HepG2 (cell line): ENCODE measurements around the gene TMEM198. TPM values are rescaled to one million over a fixed set of nuclear protein-coding genes. Genes with fewer than 3 reads are reported as not detected.
A peak's percentile ranks its signal among the peaks of the same experiment; 100 is the strongest.

Experiments
- FOXA1 ChIP-seq, 2 experiments: fragments of 450-650 bp in 1 of 2; sonication (generic) in 1 of 2; formaldehyde crosslinking in 1 of 2; IDR thresholded peaks; 2 replicates each; pipeline versions ENCODE4 v1.4.0 to v1.6.1; 2016 to 2020; ENCODE audit warnings: missing genetic modification reagents in 1 of 2
- GZF1 ChIP-seq: sonication (generic); formaldehyde crosslinking; IDR thresholded peaks from 2 replicates; pipeline ENCODE4 v1.5.1; 2020; ENCODE audit warnings: mild to moderate bottlenecking, missing genetic modification reagents
- HIVEP1 ChIP-seq: sonication (generic); formaldehyde crosslinking; IDR thresholded peaks from 2 replicates; pipeline ENCODE4 v1.4.0; 2020; ENCODE audit warnings: mild to moderate bottlenecking, missing genetic modification reagents
- IRX3 ChIP-seq: sonication (generic); formaldehyde crosslinking; IDR thresholded peaks from 2 replicates; pipeline ENCODE4 v1.8.1; 2023; ENCODE audit warnings: mild to moderate bottlenecking, low read depth, missing genetic modification reagents, borderline replicate concordance
- MAF1 ChIP-seq: sonication (generic); formaldehyde crosslinking; IDR thresholded peaks from 2 replicates; pipeline ENCODE4 v1.5.0; 2020; ENCODE audit warnings: missing genetic modification reagents, borderline replicate concordance
- NFE2 ChIP-seq: sonication (generic); formaldehyde crosslinking; IDR thresholded peaks from 2 replicates; pipeline ENCODE4 v1.4.0; 2020; ENCODE audit warnings: missing genetic modification reagents
- NFIB ChIP-seq: sonication (generic); formaldehyde crosslinking; IDR thresholded peaks from 2 replicates; pipeline ENCODE4 v1.9.0; 2021; ENCODE audit warnings: missing genetic modification reagents, mild to moderate bottlenecking, borderline replicate concordance
- RXRB ChIP-seq: IDR thresholded peaks from 2 replicates; pipeline ENCODE4 v1.6.1; 2016; ENCODE audit warnings: borderline replicate concordance, missing genetic modification reagents, missing compliant biosample characterization
- SKIL ChIP-seq: sonication (generic); formaldehyde crosslinking; IDR thresholded peaks from 2 replicates; pipeline ENCODE4 v1.8.0; 2022; ENCODE audit warnings: missing genetic modification reagents, mild to moderate bottlenecking, moderate library complexity, borderline replicate concordance
- TARDBP ChIP-seq: sonication (generic); formaldehyde crosslinking; IDR thresholded peaks from 2 replicates; pipeline ENCODE4 v1.8.0; 2022; ENCODE audit warnings: mild to moderate bottlenecking, missing genetic modification reagents
- ZFX ChIP-seq: sonication (generic); formaldehyde crosslinking; IDR thresholded peaks from 2 replicates; pipeline ENCODE4 v1.4.0; 2020; ENCODE audit warnings: mild to moderate bottlenecking, low read depth, missing genetic modification reagents, moderate library complexity
- ZNF205 ChIP-seq: IDR thresholded peaks from 2 replicates; pipeline ENCODE4 v1.6.1; 2018; ENCODE audit warnings: missing biosample characterization, missing genetic modification reagents
- ZNF280D ChIP-seq: sonication (generic); formaldehyde crosslinking; IDR thresholded peaks from 2 replicates; pipeline ENCODE4 v1.5.1; 2020; ENCODE audit warnings: mild to moderate bottlenecking, missing genetic modification reagents
- ZNF343 ChIP-seq: sonication (generic); formaldehyde crosslinking; IDR thresholded peaks from 2 replicates; pipeline ENCODE4 v1.4.0; 2020; ENCODE audit warnings: mild to moderate bottlenecking, missing genetic modification reagents
- ZNF446 ChIP-seq: sonication (generic); formaldehyde crosslinking; IDR thresholded peaks from 2 replicates; pipeline ENCODE4 v1.5.0; 2020; ENCODE audit warnings: mild to moderate bottlenecking, missing genetic modification reagents
- ZNF713 ChIP-seq: sonication (generic); formaldehyde crosslinking; IDR thresholded peaks from 2 replicates; pipeline ENCODE4 v1.4.0; 2020; ENCODE audit warnings: mild to moderate bottlenecking, missing genetic modification reagents
- ZNF768 ChIP-seq: sonication (generic); formaldehyde crosslinking; IDR thresholded peaks from 2 replicates; pipeline ENCODE4 v1.4.0; 2020; ENCODE audit warnings: missing genetic modification reagents
- polyA plus RNA-seq, 8 experiments: library from polyadenylated mRNA; depleted of rRNA in 3 of 8; stranded (reverse) in 7 of 8; unstranded in 1 of 8; fragments of >200 nt; fragmentation: Illumina TruSeq in 4 of 8; extraction: Trizol in 4 of 8; gene quantifications; 2 replicates each; pipeline versions ENCODE4 v1.2.1 to v1.2.3, GENCODE V29; 2011 to 2016; ENCODE audit warnings: low read depth in 4 of 8, missing spikeins in 1 of 8, mixed read lengths in 1 of 8; ENCODE audit not compliant: insufficient read depth in 1 of 8
- total RNA-seq, 5 experiments: library from RNA; depleted of rRNA; stranded (reverse); fragments of >200 nt; fragmentation: Illumina TruSeq; extraction: Trizol; gene quantifications; 2 replicates each; pipeline ENCODE4 v1.2.3, GENCODE V29; 2016; ENCODE audit warnings: low read depth in 1 of 5
- TF ChIP-seq, protein P1 (sequence below): sonication (generic); formaldehyde crosslinking; IDR thresholded peaks from 2 replicates; pipeline ENCODE4 v1.4.0; 2020; ENCODE audit warnings: mild to moderate bottlenecking, low read depth, missing genetic modification reagents
- TF ChIP-seq, protein P2 (sequence below): sonication (generic); formaldehyde crosslinking; IDR thresholded peaks from 2 replicates; pipeline ENCODE4 v1.5.0; 2020; ENCODE audit warnings: missing genetic modification reagents

Gene TMEM198
- total and polyA plus RNA-seq, 2 of the 13 experiments (the other 11 are each of a cell fraction or from before 2014, with no cell fraction given) = 17.3 to 23.5 TPM

- TF ChIP-seq, protein P1, sequence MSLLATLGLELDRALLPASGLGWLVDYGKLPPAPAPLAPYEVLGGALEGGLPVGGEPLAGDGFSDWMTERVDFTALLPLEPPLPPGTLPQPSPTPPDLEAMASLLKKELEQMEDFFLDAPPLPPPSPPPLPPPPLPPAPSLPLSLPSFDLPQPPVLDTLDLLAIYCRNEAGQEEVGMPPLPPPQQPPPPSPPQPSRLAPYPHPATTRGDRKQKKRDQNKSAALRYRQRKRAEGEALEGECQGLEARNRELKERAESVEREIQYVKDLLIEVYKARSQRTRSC (CRISPR knock-in tag) = no peak
- TF ChIP-seq IRX3 = no peak; the same call in 1 of the 2 replicates
- TF ChIP-seq ZNF768 = peak; percentile 82; the same call in 1 of the 2 replicates
- 0 out of 2 replicates have a peak, but pooled peaks have one; percentile 12 for TF ChIP-seq RXRB (CRISPR knock-in tag)
- TF ChIP-seq ZNF280D (CRISPR knock-in tag) = peak; percentile 18; the same call in 1 of the 2 replicates
- TF ChIP-seq NFE2 (CRISPR knock-in tag) = no peak
- no peak for TF ChIP-seq FOXA1 (IDR thresholded peaks at IDR 0.05)
- 0 out of 2 replicates have a peak, but pooled peaks have one; percentile 2 for TF ChIP-seq FOXA1 (CRISPR knock-in tag; IDR thresholded peaks at IDR 0.05)
- peak; percentile 97 for TF ChIP-seq ZNF713 (CRISPR knock-in tag)
- 0 out of 2 replicates have a peak, but pooled peaks have one; percentile 1 for TF ChIP-seq GZF1 (CRISPR knock-in tag)
- peak; percentile 55 for TF ChIP-seq ZFX
- peak; percentile 70; the same call in 1 of the 2 replicates for TF ChIP-seq ZNF343
- TF ChIP-seq NFIB (CRISPR knock-in tag) = no peak
- TF ChIP-seq SKIL (CRISPR knock-in tag) = peak; percentile 16; the same call in 1 of the 2 replicates
- peak; percentile 29 for TF ChIP-seq HIVEP1 (CRISPR knock-in tag)
- TF ChIP-seq, protein P2, sequence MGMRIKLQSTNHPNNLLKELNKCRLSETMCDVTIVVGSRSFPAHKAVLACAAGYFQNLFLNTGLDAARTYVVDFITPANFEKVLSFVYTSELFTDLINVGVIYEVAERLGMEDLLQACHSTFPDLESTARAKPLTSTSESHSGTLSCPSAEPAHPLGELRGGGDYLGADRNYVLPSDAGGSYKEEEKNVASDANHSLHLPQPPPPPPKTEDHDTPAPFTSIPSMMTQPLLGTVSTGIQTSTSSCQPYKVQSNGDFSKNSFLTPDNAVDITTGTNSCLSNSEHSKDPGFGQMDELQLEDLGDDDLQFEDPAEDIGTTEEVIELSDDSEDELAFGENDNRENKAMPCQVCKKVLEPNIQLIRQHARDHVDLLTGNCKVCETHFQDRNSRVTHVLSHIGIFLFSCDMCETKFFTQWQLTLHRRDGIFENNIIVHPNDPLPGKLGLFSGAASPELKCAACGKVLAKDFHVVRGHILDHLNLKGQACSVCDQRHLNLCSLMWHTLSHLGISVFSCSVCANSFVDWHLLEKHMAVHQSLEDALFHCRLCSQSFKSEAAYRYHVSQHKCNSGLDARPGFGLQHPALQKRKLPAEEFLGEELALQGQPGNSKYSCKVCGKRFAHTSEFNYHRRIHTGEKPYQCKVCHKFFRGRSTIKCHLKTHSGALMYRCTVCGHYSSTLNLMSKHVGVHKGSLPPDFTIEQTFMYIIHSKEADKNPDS (CRISPR knock-in tag) = peak; percentile 86; the same call in 1 of the 2 replicates
- TF ChIP-seq ZNF205 (CRISPR knock-in tag) = peak; percentile 51; the same call in 1 of the 2 replicates
- no peak for TF ChIP-seq MAF1 (CRISPR knock-in tag)
- TF ChIP-seq ZNF446 (CRISPR knock-in tag) = peak; percentile 27; the same call in 1 of the 2 replicates
- 0 out of 2 replicates have a peak, but pooled peaks have one; percentile 45 for TF ChIP-seq TARDBP (CRISPR knock-in tag)
Observed at GRCh38 chr2:219552382-219553167, 8.7 kb downstream of the TMEM198 start (continued).
